Hepatocyte (in vitro differentiated cells): Measurements from ENCODE around the gene MRGPRD.

Source experiments
- CTCF ChIP-seq: fragments of 200-600 bp; sonication (generic); IDR thresholded peaks from 2 replicates; pipeline ENCODE4 v1.5.1; 2016; ENCODE audit warnings: antibody characterized with exemption, mild to moderate bottlenecking; ENCODE audit not compliant: poor library complexity
- EZH2 ChIP-seq: fragments of 200-600 bp; sonication (generic); IDR thresholded peaks from 2 replicates; pipeline ENCODE4 v1.6.1; 2016; ENCODE audit warnings: antibody characterized with exemption, mild to moderate bottlenecking, borderline replicate concordance
- EZH2phosphoT487 ChIP-seq: fragments of 200-600 bp; sonication (generic); IDR thresholded peaks from one replicate; pipeline ENCODE4 v1.6.1; 2018; ENCODE audit warnings: antibody characterized with exemption, mild to moderate bottlenecking, low read depth, moderate library complexity; ENCODE audit not compliant: unreplicated experiment, severe bottlenecking

GRCh38 chr11:69002570-69003231, 21.9 kb upstream of the MRGPRD start:
- TF ChIP-seq CTCF (no peak), EZH2phosphoT487 (no peak), EZH2 (no peak)
